DND-41 (cell line): ENCODE measurements around the gene VKORC1.

Experiments used
- EZH2 ChIP-seq: IDR thresholded peaks from 3 replicates; pipeline ENCODE4 v1.6.1; 2012; ENCODE audit warnings: borderline replicate concordance, low read depth, mild to moderate bottlenecking, moderate library complexity, low read length, inconsistent platforms; ENCODE audit not compliant: severe bottlenecking
- TF ChIP-seq, protein P1 (sequence below): IDR thresholded peaks from 2 replicates; pipeline ENCODE4 v1.5.1; 2012; ENCODE audit warnings: borderline replicate concordance, low read length, moderate library complexity, mild to moderate bottlenecking; ENCODE audit not compliant: poor library complexity, severe bottlenecking; ENCODE audit errors: extremely low read depth

DNA sequence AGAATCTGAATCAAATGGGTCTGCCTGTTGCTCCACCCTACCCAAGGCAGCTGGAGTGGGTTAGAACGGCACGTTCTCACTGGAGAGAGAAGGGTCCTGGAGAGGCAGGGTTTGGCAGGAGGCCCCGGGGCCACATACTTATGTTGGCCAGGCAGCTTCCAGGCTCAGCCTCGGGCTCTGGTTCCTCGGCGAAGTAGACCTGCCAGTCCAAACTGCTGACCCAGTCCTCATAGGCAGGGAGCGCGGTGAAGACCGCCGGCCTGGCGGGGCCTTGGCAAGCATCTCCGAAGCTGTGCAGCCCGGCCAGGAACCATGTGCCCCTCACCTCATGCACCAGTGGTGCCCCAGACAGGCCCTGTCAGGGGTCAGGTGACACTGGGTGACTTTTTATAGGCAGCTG, 10.6 kb downstream of the VKORC1 start:
- TF ChIP-seq, protein P1, sequence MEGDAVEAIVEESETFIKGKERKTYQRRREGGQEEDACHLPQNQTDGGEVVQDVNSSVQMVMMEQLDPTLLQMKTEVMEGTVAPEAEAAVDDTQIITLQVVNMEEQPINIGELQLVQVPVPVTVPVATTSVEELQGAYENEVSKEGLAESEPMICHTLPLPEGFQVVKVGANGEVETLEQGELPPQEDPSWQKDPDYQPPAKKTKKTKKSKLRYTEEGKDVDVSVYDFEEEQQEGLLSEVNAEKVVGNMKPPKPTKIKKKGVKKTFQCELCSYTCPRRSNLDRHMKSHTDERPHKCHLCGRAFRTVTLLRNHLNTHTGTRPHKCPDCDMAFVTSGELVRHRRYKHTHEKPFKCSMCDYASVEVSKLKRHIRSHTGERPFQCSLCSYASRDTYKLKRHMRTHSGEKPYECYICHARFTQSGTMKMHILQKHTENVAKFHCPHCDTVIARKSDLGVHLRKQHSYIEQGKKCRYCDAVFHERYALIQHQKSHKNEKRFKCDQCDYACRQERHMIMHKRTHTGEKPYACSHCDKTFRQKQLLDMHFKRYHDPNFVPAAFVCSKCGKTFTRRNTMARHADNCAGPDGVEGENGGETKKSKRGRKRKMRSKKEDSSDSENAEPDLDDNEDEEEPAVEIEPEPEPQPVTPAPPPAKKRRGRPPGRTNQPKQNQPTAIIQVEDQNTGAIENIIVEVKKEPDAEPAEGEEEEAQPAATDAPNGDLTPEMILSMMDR: no peak
- TF ChIP-seq EZH2: no peak
